Measurements from ENCODE around the gene SELENOI.
A peak's percentile ranks its signal among the peaks of the same experiment; 100 is the strongest.
"Not testable (repeated sequence)": the region's sequence is repeated elsewhere in the genome, so short reads cannot be mapped to it uniquely, and the experiment has no call there.

The SELENOI gene

GRCh38 chr2:26345545-26346453 is at the start of gene SELENOI:
Gene SELENOI (plus strand): TSS chr2:26346143. CDS start chr2:26346233, 90 bp downstream.
- peak; percentile 100 for DNase-seq (ENCODE audit: low read depth, low spot score)

DNA sequence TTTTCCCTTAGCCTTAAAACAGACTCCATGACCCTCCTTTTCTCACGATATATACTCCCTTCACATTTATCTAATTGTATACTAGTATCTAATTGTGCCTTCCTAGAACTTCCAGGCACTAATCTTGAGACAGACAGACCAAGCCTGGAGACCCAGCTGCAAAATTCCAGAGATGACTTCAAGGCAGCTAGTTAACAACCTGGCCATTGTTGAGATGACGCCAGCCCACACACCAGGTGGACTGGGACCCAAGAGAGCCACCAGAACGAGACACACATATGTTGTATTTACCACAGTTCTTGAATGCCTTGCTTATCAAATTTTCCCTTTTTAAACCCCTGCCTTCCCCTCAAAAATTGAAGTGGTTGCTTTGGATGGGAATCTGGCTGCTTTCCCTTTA is 48.9 kb upstream of the SELENOI start:
- peak; percentile 26 for DNase-seq (ENCODE audit: low read depth, low spot score)

- DNase-seq (ENCODE audit: low read depth, low spot score), result no peak
Observed at GRCh38 chr2:26298286-26298637, 47.7 kb upstream of the SELENOI start.

- DNase-seq (ENCODE audit: low read depth, low spot score), result peak; percentile 58
Observed at GRCh38 chr2:26298638-26299393, 47.1 kb upstream of the SELENOI start.

DNA sequence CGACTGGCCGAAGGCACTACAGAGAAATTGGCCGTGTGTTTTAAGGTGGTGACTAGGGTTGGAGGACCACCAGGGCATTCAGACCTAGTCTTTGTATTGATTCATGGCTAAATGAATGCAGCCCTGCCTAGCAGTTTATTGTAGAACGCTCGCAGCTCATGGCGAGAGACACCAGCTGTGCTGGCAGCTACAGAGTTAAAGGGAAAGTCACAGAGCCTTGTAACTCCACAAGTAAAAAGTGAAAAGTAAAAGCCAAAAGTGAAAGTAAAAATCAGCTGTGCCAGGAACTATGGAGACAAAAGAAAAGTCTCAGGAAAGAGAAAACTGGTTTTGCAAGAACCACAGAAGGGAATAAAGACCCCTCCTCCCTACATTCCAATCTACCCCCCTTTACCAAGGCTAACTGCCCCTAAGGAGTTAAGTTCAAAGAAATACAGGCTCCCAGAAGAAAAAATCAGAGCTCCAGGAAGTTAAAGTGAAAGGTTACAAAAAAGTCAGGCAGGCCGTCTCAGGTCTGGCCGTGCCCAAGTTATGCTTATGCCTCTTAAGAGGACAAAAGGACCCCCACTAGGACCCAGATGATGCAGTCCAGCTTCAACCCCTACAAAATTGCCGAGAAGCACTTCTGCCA is 46.4 kb upstream of the SELENOI start:
- peak; percentile 85 for DNase-seq (ENCODE audit: low read depth, low spot score)

DNA sequence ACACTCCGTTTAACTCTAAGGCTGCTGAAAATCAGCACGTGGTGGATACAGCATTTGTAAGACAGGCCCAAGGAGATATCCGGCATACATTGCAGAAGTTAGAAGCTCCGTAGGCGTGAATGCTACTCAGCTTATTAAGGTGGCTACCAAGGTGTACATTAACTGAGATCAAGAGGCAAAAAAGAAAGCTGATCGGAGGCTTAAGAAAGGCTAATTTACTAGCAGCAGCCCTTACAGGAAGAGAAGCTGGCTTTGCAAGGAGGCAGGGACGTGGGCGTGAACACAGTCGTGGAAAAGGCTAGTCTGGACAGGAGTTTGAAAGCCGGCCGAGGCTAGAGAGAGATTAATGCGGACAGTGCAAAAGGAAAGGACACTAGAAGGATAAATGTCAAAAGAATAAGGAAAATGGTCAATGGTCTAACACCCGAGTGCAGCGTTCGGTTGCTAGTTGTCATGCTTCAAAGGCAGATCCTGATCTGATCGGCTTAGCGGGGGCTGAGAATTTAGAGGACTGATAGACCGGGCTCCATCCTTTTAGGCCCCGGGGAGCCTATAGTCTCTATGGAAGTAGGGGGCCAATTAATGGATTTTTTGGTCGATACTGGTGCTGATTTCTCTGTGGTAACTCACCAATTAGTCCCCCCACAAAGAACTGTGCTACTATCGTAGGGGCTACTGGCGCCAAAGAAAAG is 45.6 kb upstream of the SELENOI start:
- DNase-seq (ENCODE audit: low read depth, low spot score), result no peak

DNA sequence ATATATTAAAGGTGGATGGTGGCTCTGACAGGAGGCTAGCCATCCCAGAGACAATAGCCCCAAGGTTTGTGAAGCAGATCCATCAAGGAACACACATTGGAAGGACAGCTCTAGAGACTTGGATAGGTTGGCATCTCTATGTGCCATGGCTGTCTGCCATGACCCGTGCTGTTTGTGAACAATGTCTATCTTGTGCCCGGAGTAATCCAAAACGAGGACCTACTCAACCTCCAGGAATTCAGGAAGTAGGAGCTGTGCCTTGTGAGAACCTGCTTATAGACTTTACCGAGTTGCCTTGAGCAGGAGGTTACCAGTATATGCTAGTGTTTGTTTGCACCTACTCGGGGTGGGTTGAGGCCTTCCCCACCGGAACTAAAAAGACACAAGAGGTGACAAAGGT is 43.1 kb upstream of the SELENOI start:
- DNase-seq (ENCODE audit: low read depth, low spot score), result no peak

DNA sequence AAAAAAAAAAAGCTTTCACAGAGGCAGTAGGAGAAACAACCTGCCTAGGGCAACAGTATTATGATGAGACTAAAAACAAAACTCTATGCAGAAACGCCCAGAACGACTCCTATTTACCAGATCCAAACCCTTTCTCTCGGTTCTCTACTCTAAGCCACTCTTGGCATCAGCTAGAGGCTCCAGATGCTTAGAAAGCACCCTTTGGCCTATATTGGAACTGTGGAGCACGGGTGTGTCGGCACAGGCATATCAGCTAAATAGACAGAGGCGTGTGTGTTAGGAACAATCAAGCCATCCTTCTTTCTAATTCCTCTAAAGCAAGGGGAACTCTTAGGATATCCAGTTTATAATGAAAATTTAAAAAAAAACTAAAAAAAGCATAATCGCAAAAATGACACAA is 40.8 kb upstream of the SELENOI start:
- DNase-seq (ENCODE audit: low read depth, low spot score), result not testable (repeated sequence)

GRCh38 chr2:26305540-26305939 is 40.4 kb upstream of the SELENOI start:
- no peak for DNase-seq (ENCODE audit: low read depth, low spot score)

GRCh38 chr2:26309921-26310320 is 36.0 kb upstream of the SELENOI start:
- no peak for DNase-seq (ENCODE audit: low read depth, low spot score)

GRCh38 chr2:26312471-26312870 is 33.5 kb upstream of the SELENOI start:
- no peak for DNase-seq (ENCODE audit: low read depth, low spot score)

GRCh38 chr2:26313446-26313845 is 32.5 kb upstream of the SELENOI start:
- no peak for DNase-seq (ENCODE audit: low read depth, low spot score)

DNA sequence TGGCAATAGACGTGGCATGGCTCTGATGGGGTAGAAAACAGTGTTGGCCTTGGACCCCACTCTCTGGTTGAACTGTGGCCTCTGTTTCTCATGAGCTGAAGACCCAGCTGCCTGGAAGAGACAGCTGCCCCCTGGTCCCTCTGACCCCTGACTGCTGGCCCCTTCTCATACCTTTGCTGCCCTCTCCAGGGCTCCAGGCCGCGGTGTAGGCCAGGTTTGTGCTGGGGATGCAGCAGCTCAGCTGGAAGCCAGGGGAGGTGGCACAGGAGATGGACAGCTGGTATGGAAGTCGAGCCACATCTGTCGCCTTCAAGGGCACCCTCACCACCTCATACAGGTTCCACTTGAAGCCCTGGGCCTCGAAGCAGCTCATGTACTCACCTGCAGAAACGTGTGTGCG is 31.7 kb upstream of the SELENOI start:
- peak; percentile 43 for DNase-seq (ENCODE audit: low read depth, low spot score)

DNA sequence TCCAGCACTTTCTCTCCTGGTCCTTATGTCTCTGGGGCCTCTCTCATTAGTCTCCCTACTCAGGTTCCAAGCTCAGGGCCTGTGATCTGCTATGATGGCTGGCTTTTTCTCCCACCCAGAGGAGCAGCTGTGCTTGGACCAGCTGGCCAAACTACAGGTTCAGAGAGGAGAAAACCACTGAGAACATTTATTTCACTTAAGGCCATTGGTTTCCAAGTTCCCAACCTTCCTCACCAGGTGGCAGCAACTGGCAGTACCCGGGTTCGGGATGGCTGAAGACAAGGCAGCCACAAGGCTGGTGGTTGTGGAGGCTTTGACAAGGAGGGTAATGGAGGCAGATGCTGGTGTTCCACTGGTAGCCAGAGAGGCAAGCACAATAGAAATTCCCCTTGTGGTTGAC is 29.9 kb upstream of the SELENOI start:
- no peak for DNase-seq (ENCODE audit: low read depth, low spot score)

DNA sequence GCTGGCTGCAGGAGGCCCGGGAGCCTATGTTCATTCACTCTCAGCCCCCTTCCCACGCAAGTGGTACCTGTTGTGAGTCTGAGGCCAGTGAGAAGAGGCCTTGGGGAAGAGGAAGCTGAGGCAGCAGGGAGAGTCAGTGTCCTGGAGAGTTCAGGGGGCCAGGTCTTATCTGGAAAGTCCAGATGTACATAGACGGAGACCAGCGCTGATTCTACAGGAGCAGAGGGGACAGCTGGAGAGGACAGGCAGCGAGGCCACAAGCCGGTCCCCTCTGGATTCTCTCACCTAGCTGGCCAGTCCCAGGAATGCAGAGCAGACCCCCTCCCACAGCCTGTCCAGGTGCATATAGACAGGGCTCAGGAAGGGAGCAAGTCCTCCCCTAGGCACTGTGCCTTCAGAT is 29.1 kb upstream of the SELENOI start:
- DNase-seq (ENCODE audit: low read depth, low spot score), result no peak

DNA sequence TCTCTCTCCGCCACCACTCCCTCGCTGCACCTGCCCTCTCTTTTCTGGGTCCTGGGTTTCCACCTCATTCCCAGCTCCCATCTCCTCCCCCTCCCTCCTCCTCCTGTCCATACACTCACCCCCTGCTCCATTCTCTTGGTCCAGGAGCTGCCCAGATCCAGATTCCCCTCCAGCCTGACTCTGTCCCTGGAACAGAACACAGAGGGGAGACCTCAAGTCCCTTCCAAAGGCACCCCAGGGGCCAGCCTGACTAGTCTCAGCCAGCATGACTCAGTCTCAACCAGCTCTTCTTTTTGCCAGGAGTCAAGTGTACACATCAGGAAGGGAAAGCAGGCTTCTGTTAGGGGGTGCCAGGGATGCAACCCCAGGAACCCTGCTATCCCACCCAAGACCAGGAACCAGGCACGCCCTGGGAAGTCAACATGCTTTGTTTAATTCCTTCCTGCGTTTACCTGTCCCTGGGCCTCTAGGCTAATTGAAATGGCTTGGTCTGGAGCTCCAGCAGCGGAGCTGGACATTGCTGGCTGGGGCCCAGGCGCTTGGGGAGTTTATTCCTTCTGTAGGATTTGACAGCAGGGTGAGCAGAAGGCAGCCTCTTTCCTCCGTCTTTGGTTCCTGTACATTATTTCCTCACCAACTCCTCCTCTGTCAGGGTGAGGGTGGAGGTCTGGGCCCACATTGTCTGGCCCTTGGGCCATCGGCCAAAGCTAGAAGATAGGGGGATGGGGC is 28.4 kb upstream of the SELENOI start:
- DNase-seq (ENCODE audit: low read depth, low spot score), result no peak

- DNase-seq (ENCODE audit: low read depth, low spot score), result no peak
Observed at GRCh38 chr2:26318950-26319349, 27.0 kb upstream of the SELENOI start.

- DNase-seq (ENCODE audit: low read depth, low spot score), result not testable (repeated sequence)
Observed at GRCh38 chr2:26324479-26324878, 21.5 kb upstream of the SELENOI start.

GRCh38 chr2:26324903-26325302 is 21.0 kb upstream of the SELENOI start:
- no peak for DNase-seq (ENCODE audit: low read depth, low spot score)

DNA sequence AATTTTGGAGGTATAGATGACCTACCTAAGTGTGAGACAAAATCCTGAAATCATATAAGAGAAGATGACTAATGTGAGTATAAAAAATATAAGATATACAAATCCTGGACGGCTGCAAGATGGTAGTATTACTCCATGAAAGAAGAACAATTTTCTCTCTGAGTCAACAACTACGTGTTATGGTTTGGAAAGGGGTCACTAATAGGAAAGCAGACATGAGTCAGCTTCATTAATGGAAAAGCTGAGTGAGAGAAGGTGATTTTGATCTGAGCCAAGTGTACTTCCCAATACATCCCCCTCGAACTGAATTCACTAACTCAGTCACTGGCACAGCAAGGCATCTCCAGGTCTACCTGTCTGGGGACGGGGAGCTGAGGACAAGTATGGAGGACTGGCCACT is 20.1 kb upstream of the SELENOI start:
- no peak for DNase-seq (ENCODE audit: low read depth, low spot score)

- no peak for DNase-seq (ENCODE audit: low read depth, low spot score)
Observed at GRCh38 chr2:26326514-26326913, 19.4 kb upstream of the SELENOI start.
